ENCODE data around the gene CRTAP.
"Not testable (repeated sequence)": the region's sequence is repeated elsewhere in the genome, so short reads cannot be mapped to it uniquely, and the experiment has no call there.

CRTAP gene

DNA sequence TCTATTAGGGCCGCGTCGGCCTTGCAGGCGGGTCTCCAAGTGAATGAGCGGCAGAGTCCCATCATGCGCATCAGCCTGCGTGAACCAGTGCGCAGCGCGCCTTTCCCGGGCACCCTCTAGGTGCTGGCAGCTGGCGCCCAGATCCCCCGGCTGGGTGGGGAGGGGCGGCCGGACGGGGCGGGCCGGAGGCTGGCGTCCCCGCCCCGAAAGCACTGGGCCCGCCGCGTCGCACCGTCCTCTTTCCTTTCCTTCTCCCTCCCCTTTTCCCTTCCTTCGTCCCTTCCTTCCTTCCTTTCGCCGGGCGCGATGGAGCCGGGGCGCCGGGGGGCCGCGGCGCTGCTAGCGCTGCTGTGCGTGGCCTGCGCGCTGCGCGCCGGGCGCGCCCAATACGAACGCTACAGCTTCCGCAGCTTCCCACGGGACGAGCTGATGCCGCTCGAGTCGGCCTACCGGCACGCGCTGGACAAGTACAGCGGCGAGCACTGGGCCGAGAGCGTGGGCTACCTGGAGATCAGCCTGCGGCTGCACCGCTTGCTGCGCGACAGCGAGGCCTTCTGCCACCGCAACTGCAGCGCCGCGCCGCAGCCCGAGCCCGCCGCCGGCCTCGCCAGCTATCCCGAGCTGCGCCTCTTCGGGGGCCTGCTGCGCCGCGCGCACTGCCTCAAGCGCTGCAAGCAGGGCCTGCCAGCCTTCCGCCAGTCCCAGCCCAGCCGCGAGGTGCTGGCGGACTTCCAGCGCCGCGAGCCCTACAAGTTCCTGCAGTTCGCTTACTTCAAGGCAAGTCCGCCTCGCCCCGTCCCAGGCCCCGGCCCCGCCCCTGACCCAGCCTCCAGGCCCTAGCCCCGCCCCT lies at the start of gene CRTAP:
TSS of gene CRTAP (plus strand) at position 243 of the 850 bp plus-strand sequence. CDS start at position 307, 64 bp downstream.
- DNase-seq, result peak; percentile 68 to 91

DNA sequence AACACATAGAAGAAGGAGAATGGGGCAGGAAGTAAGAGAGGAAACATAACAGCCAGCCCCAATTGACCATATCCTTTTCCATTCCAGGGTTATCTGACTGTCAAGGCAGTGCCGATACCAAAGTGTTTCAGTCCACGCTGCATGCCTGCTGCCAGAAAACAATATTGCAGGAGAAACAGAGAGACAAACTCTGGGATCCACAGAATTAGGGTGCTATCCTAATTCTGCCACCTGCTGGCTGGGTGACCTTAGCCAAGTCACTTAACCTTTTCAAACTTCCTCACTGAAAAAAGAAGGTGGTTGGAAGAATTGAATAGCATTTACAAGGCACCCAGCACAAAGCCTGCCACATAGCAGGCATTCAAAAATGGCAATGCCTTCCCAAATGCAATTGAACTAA lies 48.9 kb upstream of the CRTAP start:
- no peak for DNase-seq

DNA sequence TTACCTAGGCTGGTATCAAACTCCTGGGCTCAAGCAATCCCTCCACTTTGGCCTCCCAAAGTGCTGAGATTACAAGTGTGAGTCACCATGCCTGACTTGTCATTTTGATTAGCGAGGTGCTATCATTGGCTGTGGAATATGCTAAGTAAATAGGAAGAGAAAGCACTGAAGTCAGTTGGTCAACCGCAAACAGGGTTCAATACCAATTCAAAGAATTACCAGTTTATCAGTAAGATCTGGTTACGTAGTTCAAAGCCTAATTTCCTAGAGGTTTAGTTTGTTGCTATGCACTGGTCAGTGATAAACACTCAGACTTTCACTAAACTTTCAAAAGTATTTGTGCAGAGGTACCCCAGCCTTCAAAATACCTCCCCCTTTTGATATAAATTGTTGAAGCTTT lies 46.3 kb upstream of the CRTAP start:
- no peak for DNase-seq

DNA sequence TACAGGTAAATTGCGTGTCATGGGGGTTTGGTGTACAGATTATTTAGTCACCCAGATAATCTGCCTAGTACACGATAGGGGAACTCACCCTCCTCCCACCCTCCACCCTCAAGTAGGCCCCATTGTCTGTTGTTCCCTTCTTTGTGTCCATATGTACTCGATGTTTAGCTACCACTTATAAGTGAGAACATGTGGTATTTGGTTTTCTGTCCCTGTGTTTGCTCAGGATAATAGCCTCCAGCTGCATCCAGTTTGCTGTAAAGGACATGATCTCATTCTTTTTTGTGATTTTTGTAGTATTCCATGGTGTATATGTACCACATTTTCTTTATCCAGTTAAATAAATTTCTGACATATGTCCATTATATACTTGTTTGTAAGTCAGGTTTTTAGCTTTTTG lies 44.0 kb upstream of the CRTAP start:
- peak; percentile 20 to 31 for DNase-seq

DNA sequence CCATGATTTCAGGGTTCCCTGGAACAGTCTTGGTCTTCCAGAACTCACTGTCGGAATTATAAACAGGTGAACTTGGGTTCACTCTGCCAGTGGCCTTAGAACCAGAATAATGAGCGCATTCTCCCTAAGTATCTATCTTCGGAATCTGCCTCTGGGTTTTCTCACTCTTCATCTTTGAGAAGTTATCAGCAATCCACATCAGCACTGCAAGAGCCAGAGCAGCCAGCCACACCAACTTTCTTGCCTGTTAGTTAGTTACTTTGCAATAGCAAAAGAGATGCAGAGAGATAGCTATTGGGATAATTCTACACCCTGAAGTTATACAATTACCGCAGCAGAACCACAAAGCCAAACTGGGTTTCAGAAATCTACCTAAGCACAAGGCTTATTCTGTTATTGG lies 42.6 kb upstream of the CRTAP start:
- no peak for DNase-seq

DNA sequence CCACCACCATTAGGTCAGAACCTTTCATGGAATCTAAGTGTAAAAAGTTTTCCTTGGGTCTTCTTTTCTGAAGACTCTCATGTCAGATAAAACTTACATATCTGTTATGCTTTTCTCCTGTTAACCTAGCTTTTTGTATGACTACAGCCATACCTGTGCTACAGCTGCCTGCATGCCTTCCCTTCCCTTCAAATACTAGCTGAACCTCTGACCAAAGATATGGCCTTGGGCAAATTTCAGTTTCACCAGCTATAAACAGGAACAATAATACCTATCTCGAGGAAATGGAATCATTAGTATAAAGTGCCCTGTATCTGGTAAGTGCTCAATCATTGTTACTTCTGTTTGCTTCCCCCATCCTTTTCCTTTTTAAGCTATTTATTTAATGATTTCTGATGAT lies 41.9 kb upstream of the CRTAP start:
- no peak for DNase-seq

DNA sequence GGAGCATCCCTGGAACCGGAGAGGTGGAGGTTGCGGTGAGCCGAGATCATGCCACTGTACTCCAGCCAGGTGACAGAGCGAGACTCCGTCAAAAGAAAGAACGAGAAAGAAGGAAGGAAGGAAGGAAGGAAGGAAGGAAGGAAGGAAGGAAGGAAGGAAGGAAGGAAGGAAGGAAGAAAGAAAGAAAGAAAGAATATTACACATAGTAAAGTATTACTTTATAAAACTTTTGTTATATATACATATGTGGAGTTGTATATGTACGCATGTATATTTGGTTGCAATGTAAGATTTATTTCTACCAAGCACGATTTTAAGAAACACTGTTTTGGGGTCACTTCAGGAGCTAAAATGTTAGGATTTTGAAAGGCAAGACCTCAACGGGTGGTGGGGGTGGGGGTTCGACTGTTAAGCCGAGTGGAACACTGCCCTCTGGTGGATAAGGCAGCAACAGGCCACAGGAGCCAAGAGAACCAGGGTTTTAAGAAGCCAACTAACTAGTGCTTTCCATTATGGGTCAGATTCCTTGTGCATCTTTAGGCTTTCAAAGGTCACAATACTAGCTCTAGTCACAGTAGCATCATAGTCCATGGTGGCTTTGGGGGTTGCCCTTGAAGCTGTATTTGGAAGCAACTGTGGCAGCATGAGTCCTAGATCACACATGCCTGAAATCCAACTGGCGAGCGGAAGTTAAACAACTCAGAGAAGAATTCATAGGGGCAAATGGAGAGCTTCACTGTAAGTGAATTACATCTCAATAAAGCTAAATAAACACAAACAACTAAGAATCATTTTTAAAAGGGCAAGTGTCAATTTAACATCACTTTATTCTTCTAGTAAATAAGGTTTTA lies 39.4 kb upstream of the CRTAP start:
- DNase-seq, result peak; percentile 20 to 69

DNA sequence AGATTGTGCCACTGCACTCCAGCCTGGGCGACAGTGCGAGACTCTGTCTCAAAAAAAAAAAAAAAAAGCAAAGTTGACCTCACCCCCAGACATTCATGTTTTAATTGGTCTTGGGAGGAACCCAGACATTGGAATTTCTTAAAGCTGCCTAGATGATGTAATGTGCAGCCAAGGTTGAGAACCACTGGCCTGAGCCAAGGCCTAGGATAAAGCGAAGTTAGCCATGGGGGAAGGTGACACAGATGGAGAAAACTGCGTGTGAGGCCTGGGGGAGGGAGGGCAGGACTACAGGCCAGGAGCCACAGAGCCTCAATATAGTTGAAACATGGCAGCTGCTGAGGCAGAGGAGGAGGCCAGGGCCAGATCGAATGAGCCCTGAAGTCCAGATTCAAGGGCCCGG lies 37.8 kb upstream of the CRTAP start:
- no peak for DNase-seq

DNA sequence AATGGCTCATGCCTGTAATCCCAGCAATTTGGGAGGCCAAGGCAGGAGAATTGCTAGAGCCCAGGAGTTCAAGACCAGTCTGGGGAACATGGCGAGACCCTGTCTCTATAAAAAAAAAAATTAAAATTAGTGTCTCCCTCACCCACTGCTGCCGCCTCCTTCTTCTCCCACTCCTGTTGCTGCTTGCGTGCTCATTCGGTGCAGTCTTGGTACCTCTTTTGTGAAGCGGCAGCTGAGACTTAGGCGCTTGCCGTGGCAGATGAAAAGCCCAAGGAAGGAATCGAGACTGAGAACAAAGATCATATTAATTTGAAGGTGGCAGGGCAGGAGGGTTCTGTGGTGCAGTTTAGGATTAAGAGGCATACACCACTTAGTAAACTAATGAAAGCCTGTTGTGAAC lies 36.9 kb upstream of the CRTAP start:
- no peak for DNase-seq

DNA sequence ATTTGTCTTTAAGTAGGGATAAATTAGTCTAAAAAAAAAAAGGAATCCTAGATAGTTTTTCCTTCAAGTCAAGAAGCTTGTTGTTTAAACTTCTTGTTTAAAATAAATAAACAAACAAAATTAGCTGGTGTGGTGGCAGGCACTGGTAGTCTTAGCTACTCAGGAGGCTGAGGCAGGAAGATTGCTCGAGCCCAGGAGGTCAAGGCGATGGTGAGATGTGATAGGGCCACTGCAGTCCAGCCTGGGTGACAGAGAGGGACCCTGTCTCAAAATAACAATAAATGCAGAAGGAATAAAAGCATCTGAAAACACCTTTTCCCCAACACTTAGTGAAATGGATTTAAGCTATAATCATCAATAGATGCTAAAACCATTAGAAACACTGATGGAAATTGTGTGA lies 35.8 kb upstream of the CRTAP start:
- DNase-seq, result no peak

DNA sequence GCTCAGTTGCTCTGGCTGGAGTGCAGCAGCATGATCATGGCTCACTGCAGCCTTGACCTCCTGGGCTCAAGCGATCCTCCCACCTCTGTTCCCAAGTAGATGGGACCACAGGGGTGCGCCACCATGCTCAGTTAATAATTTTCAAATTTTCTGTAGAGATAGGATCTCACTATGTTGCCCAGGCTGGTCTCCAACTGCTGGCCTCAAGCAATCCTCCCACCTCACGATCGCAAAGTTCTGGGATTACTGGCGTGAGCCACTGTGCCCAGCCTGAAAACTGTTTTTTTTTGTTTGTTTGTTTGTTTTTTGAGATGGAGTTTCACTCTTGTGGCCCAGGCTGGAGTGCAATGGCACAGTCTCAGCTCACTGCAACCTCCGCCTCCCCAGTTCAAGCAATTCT lies 34.0 kb upstream of the CRTAP start:
- not testable (repeated sequence) for DNase-seq

DNA sequence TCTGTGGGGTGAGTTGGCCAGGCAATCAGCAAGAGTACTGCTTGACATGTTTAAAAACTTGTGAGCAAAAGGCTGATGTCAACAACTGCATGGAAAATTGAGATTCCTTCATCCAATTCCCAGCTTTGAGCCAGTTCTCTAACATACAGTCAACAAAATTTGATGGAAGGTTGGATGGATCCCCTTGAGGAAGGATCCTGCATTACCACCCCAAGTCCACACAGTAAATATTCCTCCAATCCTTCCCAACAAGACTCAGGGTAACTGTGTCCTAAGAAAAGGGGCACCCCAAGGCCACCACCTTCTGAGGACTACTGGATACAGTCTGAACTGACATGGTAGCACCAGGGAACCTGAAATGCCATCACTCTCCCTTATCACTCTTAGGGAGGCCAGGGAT lies 32.0 kb upstream of the CRTAP start:
- DNase-seq, result no peak

DNA sequence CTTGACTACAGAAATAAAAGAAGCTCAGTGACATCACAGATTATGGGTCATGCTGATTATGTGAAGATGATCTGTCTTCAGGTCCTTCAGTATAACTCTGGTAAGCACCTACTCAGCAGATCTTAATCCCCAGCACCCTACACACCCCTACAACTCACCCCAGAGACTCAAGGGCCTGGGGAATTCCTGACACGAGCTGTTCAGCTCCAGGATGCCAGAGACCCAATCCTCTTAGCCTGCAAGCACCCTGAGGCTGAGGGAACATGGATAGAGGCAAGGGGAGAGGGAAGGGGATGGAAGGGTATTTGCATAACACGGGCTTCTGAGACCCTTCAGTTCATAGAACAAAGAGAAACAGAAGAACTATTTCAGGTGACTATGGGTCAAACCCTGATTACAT lies 29.9 kb upstream of the CRTAP start:
- no peak for DNase-seq

DNA sequence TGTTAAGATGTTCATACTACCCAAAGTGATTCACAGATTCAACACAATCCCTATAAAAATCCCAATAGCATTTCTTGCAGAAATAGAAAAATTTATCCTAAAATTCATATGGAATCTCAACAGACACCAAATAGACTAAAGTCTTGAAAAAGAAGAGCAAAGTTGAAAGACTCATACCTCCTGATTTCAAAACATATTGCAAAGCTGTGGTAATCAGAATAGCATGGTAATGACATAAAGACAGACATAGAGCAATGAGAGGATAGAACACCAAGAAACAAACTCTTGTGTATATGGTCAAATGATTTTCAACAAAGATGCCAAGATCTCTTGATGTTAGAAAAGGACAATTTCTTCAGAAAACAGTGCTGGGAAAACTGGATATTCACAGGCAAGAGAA lies 25.1 kb upstream of the CRTAP start:
- DNase-seq, result no peak

DNA sequence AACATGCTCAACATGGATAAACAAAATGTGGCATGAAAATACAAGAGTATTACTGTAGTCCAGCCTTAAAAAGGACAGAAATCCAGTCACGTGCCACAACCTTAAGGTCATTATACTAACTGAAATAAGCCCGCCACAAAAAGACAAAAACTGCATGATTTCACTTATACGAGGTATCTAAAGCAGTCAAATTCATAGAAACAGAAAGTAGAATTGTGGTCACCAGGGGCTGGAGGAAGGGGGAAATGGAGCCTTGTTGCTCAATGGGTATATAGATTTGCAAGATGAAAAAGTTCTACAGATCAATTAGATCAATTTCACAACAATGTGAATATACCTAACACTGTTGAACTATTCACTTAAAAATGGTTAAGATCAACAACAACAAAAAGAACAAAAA lies 24.3 kb upstream of the CRTAP start:
- no peak for DNase-seq

DNA sequence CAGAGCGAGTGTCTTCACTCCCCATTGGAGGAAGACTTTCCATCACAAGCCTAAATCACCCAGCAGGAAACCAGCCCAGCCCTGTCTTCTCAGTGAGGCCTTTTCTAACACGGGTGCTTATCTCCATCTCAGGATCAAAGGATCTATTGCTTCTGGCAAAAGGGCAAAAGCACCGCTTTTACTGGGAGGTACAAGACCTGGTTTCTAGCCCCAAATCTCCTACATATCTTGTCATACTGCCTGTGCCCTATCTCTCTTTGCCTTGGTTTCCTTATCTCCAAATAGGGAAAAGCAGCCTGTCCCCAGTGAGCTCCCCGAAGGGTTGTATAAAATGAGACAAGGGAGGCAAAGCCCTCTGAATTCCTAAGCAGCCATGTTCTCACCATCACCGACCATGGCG lies 22.1 kb upstream of the CRTAP start:
- DNase-seq, result no peak

DNA sequence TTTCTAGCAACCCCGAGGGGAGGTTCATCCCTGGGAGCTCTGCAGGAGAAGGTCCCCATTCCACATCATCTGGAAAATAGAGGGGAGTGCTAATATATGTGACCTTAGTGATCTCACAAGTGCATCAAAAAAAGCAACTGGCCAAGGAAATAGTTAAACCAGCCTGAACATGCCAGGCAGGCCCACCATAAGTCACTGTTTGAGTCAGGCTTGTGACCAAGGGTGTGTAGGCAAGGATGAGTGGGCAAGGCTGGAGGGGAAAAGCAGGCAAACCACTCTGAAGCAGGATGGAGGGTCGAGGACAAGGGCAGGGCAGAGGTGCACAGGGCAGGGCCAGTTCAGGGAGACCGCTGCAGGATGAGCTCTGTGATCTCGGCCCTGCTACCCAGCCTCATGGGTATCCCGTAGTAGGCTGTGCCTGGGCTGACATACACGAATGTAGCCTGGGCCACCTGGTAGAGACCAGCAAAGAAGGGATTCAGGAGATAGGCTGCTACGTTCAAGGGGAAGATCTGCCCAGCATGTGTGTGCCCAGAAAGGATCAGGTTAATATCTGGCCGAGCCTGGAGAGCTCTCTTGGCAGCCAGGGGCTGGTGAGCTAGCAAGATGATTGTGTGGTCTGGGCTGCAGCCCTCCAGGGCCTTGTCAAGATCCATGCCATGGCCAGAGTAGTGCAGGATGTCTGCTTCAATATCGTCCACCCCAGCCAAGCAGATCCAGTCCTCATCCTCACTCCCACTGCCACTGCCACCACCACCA lies 21.1 kb upstream of the CRTAP start:
- no peak for DNase-seq

DNA sequence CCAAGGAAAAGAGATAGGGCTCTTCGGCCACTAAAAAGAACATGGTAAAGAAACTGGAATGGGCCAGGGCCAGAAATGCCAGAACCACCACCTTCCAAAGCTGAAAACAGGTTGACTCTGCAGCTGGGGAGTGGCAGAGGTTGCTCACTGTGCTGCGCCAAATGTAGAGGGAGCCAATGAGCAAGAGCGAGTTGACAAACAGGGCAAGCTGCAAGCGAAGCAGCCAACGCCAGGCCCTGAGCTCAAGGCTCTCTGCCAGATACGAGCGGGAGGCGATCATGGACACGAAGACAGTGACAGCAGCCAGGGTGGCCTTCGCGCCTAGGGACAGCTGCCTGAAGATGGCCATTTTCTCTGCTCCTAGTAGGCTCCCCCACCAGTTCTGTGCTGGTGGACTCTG lies 20.0 kb upstream of the CRTAP start:
- DNase-seq, result no peak

DNA sequence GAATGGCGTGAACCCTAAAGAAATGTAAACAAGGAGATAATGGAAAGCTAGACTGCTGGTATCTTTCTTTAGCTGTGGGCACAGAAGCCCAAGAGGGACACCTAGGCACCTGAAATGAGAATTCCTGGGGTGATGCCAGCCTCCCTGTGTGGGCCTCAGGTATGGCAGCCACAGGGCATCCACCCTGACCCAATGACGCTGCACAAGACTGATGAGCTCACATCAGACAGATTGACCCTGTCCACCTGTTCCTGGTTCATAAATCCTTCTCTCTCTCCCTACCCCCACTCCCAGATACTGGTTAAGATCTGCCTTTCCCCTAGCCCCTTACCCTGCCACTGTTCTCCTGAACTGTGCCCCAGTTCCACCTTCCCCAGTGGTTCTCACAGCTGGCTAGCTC lies 18.4 kb upstream of the CRTAP start:
- DNase-seq, result peak in 1 of 2 experiments; percentile 3

DNA sequence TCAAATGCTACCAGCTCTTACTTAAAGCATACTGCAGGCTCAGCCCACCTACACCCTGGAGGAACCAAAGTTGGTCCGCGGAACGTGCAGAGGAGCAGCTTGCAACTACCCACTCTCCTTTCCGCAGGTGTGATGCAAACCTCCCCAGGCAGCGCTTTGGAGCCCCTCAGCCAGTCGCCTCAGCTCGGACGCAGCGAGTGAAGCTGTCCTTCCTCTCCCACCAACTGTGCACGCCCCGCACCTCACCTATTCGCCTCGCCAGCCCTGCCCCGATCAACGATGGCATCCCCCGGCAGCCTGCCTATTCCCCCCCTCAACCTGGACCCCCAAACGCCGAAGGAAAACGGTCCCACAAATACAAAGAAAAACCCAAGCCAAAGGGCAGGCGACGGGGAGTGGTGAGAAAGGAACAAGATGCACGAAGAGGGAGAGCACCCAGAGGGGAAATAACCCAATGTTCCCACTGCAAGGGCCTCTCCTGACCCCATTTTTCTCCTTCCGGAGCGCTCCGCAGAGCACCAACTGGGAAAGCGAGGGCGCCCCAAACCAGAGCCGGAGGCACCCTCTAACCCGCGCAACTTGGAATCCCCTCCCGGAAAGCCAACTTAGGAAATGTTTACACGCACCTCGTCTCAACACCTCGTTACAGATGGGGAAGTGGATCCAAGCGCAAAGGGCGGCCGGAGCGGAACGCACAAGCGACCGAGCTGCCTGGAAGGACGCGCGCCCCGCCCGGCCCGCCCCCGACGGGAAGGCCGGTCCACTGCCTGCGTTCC lies 17.5 kb upstream of the CRTAP start:
- peak; percentile 6 to 57 for DNase-seq

DNA sequence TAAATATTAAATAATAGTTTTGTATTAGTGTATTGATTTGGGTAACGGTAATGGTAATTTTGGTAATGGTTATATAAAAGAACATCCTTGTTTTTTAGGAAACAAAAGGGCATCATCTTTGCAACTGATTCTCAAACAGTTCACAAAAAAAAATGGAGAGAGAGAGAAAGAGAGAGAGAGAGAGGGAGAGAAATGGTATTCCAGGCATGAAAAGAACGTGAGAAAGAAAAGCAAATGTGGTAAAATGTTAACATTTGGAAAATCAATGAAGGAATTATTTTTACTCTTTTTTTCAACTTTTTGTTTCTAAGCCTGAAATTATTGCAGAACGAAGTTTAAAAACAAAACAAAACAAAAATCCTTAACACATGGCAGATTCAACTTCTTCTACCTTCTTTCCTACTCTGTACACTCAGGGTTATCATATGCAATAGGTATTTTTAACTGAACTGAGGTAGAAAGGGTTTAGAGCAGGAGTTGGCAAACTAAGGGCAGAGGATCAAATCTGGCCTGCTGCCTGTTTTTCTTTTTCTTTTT lies 14.6 kb upstream of the CRTAP start:
- DNase-seq, result no peak

DNA sequence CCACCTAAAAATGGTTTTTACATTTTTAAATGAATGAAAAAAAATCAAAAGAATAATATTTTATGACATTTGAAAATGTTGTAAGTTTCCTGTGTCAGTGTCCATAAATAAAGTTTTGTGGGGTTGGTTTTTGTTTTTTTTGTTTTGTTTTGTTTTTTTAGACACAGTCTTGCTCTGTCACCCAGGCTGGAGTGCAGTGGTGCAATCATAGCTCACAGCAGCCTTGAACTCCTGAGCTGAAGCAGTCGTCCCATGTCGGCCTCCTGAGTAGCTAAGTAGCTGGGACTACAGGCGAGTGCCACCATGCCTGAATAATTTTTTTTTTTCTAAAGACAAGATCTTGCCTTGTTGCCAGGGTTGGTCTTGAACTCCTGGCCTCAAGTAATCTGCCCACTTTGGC lies 14.1 kb upstream of the CRTAP start:
- DNase-seq, result no peak

Measured in NCI-H526 (cell line).